ENCODE data around the gene TMEM131. TPM values are rescaled to one million over a fixed set of nuclear protein-coding genes. Genes with fewer than 3 reads are reported as not detected.

TMEM131 gene
- total RNA-seq, 1 experiment from 2014 or later, result 21.9 TPM

DNA sequence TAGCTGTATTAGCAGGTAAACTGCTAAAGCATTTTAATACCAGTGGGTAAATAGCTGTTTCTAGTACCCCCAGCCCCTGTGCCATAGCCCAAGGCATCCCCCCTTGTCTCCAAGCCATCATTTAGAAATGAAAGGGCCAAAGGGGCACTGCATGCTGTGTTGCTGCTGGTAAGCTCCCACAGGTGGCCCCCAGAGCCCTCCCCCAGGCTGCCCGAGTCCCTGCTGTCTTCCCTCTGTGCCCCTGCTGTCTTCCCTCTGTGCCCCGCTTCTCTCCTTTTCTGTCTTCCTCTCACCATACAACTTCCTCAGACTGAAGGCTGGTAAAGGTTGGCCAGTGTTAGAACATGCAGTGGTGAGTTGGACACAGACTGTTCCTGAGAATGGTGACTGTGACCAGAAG is 240.3 kb downstream of the TMEM131 start:
- DNase-seq (ENCODE audit: low spot score) (no peak), ATAC-seq (no peak)
- Mint-ChIP-seq H3K36me3 (peaks cover 23% of the 10 kb centered on the region), H3K4me3 (no peak overlapping the region), H3K9me3 (no peaks in the 10 kb centered on the region; the same call in 1 of the 2 replicates), H3K27ac (no peak overlapping the region), H3K27me3 (ENCODE audit: low read depth) (no peaks in the 10 kb centered on the region), H3K4me1 (peaks cover 17% of the 10 kb centered on the region)
- ChIA-PET POLR2A (no interaction called here), CTCF (interaction anchor here (1.0 to 1.1 kb wide), 2 partner anchors 15 to 165 kb away, joined by 3 read pairs; no protein-coding TSS in a partner anchor)
- TF ChIP-seq JAZF1 (CRISPR knock-in tag; IDR thresholded peaks at IDR 0.05) (no peak), FOXJ3 (CRISPR knock-in tag; IDR thresholded peaks at IDR 0.05; ENCODE audit: borderline replicate concordance) (no peak), TEAD1 (CRISPR knock-in tag; IDR thresholded peaks at IDR 0.05) (no peak), ZNF423 (CRISPR knock-in tag; IDR thresholded peaks at IDR 0.05) (peak; percentile 29; the same call in 1 of the 2 replicates), CREB1 (CRISPR knock-in tag; IDR thresholded peaks at IDR 0.05) (no peak)

GRCh38 chr2:97754690-97755346 is 240.9 kb downstream of the TMEM131 start:
- no peak for ATAC-seq
- no peak overlapping the region for H3K4me3 Mint-ChIP-seq
- TF ChIP-seq CREM (CRISPR knock-in tag; IDR thresholded peaks at IDR 0.05) (no peak), ZBTB21 (CRISPR knock-in tag; IDR thresholded peaks at IDR 0.05; ENCODE audit: borderline replicate concordance) (no peak), ERG (CRISPR knock-in tag; IDR thresholded peaks at IDR 0.05) (no peak), RORB (CRISPR knock-in tag; IDR thresholded peaks at IDR 0.05) (no peak), JUN (CRISPR knock-in tag; IDR thresholded peaks at IDR 0.05) (no peak)
- no peaks in the 10 kb centered on the region for H3K27me3 Mint-ChIP-seq (ENCODE audit: low read depth)
- H3K36me3 Mint-ChIP-seq, result peaks cover 17% of the 10 kb centered on the region
- ChIA-PET POLR2A (no interaction called here), CTCF (interaction anchor here (0.8 to 1.1 kb wide), 5 partner anchors 14 to 164 kb away, joined by 3 read pairs; no protein-coding TSS in a partner anchor)
- no peaks in the 10 kb centered on the region; the same call in 1 of the 2 replicates for H3K9me3 Mint-ChIP-seq
- peak overlapping the region; percentile 13; the same call in 1 of the 2 replicates for H3K27ac Mint-ChIP-seq
- H3K4me1 Mint-ChIP-seq, result peaks cover 17% of the 10 kb centered on the region
- no peak for DNase-seq (ENCODE audit: low spot score)

DNA sequence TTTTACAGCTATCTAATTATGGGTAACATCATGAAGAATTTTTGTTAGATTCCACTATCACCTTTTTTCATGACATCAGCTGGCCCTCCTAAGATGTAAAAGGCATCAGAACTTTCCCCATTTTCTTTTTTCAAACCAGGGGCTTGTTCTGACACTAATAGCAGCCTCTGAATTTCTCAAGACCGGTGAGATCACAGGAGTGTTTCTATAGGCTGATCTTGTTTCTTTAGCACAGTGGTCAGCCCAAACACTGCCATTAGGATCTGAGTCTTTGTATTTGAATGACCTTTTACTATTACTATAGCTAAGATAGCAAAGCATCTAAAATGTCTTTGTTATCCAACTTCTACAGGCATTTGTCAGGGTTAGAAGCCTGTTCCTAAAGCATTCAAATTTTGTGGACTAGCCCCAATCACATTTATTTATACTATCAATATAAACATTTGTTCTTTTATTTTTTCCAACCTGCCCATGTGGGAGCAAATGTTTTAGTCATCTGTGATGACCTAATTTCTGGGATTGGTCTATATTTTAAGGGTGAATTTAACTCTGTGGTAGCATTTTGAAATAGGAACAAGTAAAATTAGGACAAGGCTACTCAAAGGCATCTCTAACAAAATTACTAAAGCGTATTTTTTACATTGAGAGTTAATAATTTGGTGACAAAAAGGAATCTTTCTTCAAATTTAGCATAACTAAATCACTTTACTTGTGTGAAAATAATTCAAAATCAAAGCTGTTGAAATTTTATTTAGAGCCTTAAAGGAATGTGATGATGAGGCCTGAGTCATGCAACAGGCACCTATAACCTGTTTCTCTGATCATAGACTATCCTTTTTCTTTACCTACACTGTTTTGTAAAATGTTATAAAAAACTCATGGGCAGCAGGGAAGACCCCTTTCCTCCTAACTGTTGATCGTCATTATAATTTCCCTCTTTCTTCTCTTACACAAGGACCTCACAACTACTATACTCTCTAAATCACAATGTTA is 243.1 kb downstream of the TMEM131 start:
- Mint-ChIP-seq H3K4me3 (no peak overlapping the region), H3K36me3 (peaks cover 8% of the 10 kb centered on the region)
- CTCF ChIA-PET, result interaction anchor here (1.1 to 4.9 kb wide), 5 partner anchors 12 to 53 kb away, joined by 3 to 67 read pairs (median 4); no protein-coding TSS in a partner anchor
- TF ChIP-seq ZNF532 (CRISPR knock-in tag; IDR thresholded peaks at IDR 0.05; ENCODE audit: borderline replicate concordance) (no peak), PRRX2 (CRISPR knock-in tag; IDR thresholded peaks at IDR 0.05) (no peak), FOXP4 (CRISPR knock-in tag; IDR thresholded peaks at IDR 0.05) (no peak), NFE2L1 (CRISPR knock-in tag; IDR thresholded peaks at IDR 0.05) (no peak), ZNF219 (CRISPR knock-in tag; IDR thresholded peaks at IDR 0.05; ENCODE audit: borderline replicate concordance) (no peak), CREM (CRISPR knock-in tag; IDR thresholded peaks at IDR 0.05) (no peak), MXD4 (CRISPR knock-in tag; IDR thresholded peaks at IDR 0.05; ENCODE audit: borderline replicate concordance) (no peak), ZBTB43 (CRISPR knock-in tag; IDR thresholded peaks at IDR 0.05) (no peak)

More for the DNA sequence above, 243.1 kb downstream of the TMEM131 start:
- POLR2A ChIA-PET, result no interaction called here
- Mint-ChIP-seq H3K9me3 (no peaks in the 10 kb centered on the region; the same call in 1 of the 2 replicates), H3K27ac (no peak overlapping the region), H3K27me3 (ENCODE audit: low read depth) (no peaks in the 10 kb centered on the region), H3K4me1 (peaks cover 31% of the 10 kb centered on the region)
- DNase-seq (ENCODE audit: low spot score) (no peak), ATAC-seq (no peak)

Measured in WTC11 (cell line).